ENCODE measurements around the gene ISX.

The ISX gene

GRCh38 chr22:35053060-35053835 is 12.7 kb upstream of the ISX start:
- DNase-seq (ENCODE audit: low read depth) = no peak

DNA sequence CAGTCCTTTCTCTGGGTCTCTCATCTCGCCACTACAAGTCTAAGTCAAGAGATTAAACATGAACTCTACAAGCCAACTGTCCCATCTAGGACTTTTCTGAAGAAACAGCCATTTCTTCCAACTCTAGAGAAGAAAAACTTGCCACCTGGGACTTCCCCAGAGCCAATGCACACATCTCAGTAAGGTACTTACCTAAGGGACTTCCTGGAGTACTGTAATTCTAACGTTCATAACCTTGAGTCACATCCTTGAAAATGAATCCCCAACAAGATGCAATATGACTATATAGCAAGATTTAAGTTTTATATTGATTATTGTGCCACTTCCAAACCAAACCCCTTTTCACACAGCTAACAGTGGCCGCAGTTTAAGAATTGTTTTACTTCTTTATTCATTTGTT is 11.9 kb upstream of the ISX start:
- no peak for DNase-seq (ENCODE audit: low read depth)

- no peak for DNase-seq (ENCODE audit: low read depth)
Observed at GRCh38 chr22:35056486-35056885, 9.5 kb upstream of the ISX start.

DNA sequence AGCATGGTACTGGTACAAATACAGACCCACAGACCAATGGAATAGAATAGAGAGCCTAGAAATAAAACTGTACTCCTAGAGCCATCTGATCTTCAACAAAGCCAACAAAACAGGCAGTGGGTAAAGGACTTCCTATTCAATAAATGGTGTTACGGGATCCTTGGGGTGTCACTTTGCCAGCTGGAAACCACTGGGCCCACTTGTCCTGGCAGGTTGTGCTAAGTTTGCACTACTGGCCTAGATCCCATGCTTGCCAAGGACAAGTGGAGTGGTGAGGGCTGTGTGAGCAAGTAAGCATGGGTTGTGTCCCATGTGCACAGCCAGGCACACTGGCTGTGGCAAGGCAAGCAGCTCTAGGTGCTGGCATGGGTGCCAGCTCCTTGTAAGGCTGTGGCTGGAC is 8.8 kb upstream of the ISX start:
- no peak for DNase-seq (ENCODE audit: low read depth)

DNA sequence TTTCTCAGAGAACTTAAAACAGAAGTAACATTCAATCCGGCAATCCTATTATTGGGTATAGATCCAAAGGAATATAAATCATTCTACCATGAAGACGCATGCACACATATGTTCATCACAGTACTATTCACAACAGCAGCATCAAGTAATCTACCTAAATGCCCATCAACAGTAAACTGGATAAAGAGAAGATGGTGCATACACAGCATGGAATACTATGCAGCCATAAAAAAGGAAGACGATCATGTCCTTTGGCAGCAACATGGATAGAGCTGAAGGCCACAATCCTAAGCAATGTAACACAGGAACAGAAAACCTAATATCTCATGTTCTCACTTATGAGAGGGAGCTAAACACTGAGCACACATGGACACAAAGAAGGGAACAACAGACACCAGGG is 6.3 kb upstream of the ISX start:
- DNase-seq (ENCODE audit: low read depth) = no peak

DNA sequence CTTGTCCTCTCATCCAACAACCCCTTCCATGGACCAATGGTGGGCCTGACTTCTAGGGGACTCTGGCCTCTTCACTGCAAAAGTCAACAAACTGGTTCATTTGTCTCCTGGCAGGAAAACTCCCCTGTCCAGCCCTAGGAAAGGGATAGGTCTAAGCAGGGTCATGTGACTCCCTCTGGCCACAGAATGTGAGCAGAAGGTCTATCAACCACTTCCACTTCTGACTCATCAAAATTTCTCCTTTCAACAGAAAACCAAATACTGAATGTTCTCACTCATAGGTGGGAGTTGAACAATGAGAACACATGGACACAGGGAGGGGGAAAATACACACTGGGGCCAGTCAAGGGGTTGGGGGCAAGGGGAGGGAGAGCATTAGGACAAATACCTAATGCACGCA is 1.3 kb upstream of the ISX start:
- DNase-seq (ENCODE audit: low read depth) = no peak

GRCh38 chr22:35065183-35065582 is 775 bp upstream of the ISX start:
- no peak for DNase-seq (ENCODE audit: low read depth)

GRCh38 chr22:35066768-35067167 is 810 bp downstream of the ISX start:
- no peak for DNase-seq (ENCODE audit: low read depth)

GRCh38 chr22:35069541-35069940 is 3.6 kb downstream of the ISX start:
- no peak for DNase-seq (ENCODE audit: low read depth)

- no peak for DNase-seq (ENCODE audit: low read depth)
Observed at GRCh38 chr22:35070451-35071093, 4.6 kb downstream of the ISX start.

GRCh38 chr22:35071784-35072183 is 5.8 kb downstream of the ISX start:
- no peak for DNase-seq (ENCODE audit: low read depth)

GRCh38 chr22:35072925-35073324 is 7.0 kb downstream of the ISX start:
- DNase-seq (ENCODE audit: low read depth) = no peak

GRCh38 chr22:35074583-35074982 is 8.6 kb downstream of the ISX start:
- no peak for DNase-seq (ENCODE audit: low read depth)

GRCh38 chr22:35076630-35077029 is 10.7 kb downstream of the ISX start:
- DNase-seq (ENCODE audit: low read depth) = no peak

DNA sequence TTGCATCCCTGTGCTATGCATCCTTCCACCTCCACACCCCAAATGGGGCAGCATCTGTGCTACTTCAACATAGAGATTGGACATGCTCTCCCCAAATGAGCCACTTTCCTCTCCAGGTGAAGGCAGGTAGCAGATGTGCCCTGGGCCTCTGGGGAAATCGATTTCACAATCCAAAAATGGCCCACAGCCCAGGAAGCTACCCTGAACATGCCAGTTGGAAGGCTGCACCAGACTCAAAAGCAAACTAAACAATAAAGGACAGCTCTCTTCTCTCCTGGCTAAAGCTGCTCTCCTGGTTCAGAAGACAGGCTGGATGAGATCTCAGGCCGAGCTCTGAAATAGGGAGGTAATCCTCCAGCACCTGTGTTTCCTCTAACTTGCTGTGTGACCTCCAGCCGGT is 19.7 kb downstream of the ISX start:
- DNase-seq (ENCODE audit: low read depth) = no peak

GRCh38 chr22:35089139-35089538 is 23.2 kb downstream of the ISX start:
- no peak for DNase-seq (ENCODE audit: low read depth)

GRCh38 chr22:35092406-35092805 is 26.4 kb downstream of the ISX start:
- no peak for DNase-seq (ENCODE audit: low read depth)

GRCh38 chr22:35098921-35099320 is 33.0 kb downstream of the ISX start:
- DNase-seq (ENCODE audit: low read depth) = no peak

GRCh38 chr22:35099883-35100282 is 33.9 kb downstream of the ISX start:
- no peak for DNase-seq (ENCODE audit: low read depth)

GRCh38 chr22:35102663-35103062 is 36.7 kb downstream of the ISX start:
- DNase-seq (ENCODE audit: low read depth) = no peak

DNA sequence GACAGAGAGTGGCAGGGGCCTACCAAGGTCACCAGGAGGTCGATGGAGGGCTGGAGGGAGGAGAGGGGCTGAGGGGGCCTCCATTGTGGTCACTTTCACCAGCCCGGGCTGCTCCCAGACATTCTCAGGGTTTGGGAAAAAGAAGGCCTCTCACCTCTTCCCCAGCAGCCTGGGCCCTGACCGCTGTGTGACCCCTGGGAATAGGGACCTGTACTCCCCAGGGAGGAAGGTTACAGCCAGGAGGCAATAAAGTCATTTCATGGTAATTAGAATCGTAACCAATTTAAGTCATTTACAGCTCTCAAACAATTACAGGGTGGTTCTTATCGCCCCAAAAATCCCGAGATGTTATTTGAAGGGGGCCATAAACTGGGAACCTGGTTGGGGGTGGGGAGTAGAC is 37.8 kb downstream of the ISX start:
- no peak for DNase-seq (ENCODE audit: low read depth)

DNA sequence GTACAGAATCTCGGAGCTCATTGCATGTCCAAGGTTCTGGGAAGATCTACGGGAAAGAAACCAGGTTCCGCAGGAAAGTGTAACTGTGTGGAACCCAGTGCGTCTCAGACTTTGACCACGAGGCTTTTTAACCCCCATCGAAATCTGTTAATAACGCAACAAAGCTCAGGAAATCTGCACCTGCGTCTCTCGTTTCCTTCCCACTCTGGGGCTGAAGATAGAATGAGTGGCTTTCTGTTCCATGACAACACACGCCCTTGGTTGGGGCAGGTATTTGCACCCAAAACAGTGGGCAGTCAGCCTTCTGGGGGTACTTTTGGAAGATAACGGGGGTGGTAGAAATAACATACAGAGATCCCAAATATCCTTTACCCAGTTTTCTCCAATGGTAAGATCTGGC is 38.5 kb downstream of the ISX start:
- no peak for DNase-seq (ENCODE audit: low read depth)

GRCh38 chr22:35109616-35110015 is 43.7 kb downstream of the ISX start:
- no peak for DNase-seq (ENCODE audit: low read depth)

- DNase-seq (ENCODE audit: low read depth) = no peak
Observed at GRCh38 chr22:35111244-35111643, 45.3 kb downstream of the ISX start.

All from stimulated activated CD8-positive, alpha-beta memory T cell treated with anti-CD3 and anti-CD28 coated beads, Interleukin-15, amount 100 ng/mL, for 1 hour (primary cell).